ENCODE measurements around the gene IMPDH1. TPM values are rescaled to one million over a fixed set of nuclear protein-coding genes. Genes with fewer than 3 reads are reported as not detected.
A peak's percentile ranks its signal among the peaks of the same experiment; 100 is the strongest.

The IMPDH1 gene
- total and polyA plus RNA-seq, 9 of the 15 experiments (the other 6 are each of a cell fraction or from before 2014, with no cell fraction given): 0.80 to 118 (median 64.3) TPM

- TF ChIP-seq PBX2 (CRISPR knock-in tag; IDR thresholded peaks at IDR 0.05; ENCODE audit: low read depth) (no peak), PBX2 (tag; conservative IDR thresholded peaks at IDR 0.05; ENCODE audit: low read depth) (no peak), MBD1 (CRISPR knock-in tag; IDR thresholded peaks at IDR 0.05) (no peak)
These were observed 20.0 kb downstream of the IMPDH1 start (continued) for GRCh38 chr7:128389618-128390329.

- intact Hi-C loops (cut with micrococcal nuclease): loop anchor here (10.0 kb wide), 1 partner anchor 154 kb away; no protein-coding TSS in a partner anchor
- ATAC-seq (peak; percentile 45), DNase-seq (ENCODE audit: extremely low read depth in 1 of 4, low spot score in 3 of 4) (peak in 2 of 4 experiments; percentile 41 to 45), FAIRE-seq (no peak)
- Histone ChIP-seq H3K79me2 (ENCODE audit: control insufficient read depth, insufficient read depth, low read length) (no peaks in the 10 kb centered on the region), H4K20me1 (replicated peaks; ENCODE audit: control insufficient read depth, insufficient read depth, low read length) (0 out of 2 replicates have a peak, but pooled peaks cover 19% of the 10 kb centered on the region), H3K9me3 (replicated peaks; ENCODE audit: control insufficient read depth, insufficient read depth, low read depth, low read length) (no peaks in the 10 kb centered on the region), H3K4me1 (replicated peaks in 1 of 2; ENCODE audit: control insufficient read depth in 2 of 2, insufficient read depth in 2 of 2, low read length in 2 of 2) (peaks cover 0 to 15% of the 10 kb centered on the region in 2 experiments; a peak in 3 of 5 replicates), H3K4me3 (no peak overlapping the region), H3K27me3 (ENCODE audit: control insufficient read depth in 2 of 2, insufficient read depth in 2 of 2, low read length in 2 of 2) (no peaks in the 10 kb centered on the region), H3K9me1 (ENCODE audit: control insufficient read depth, insufficient read depth, low read length) (peaks cover 3% of the 10 kb centered on the region), H3K9ac (ENCODE audit: insufficient read depth in 1 of 2, low read depth in 2 of 2, low read length in 2 of 2) (peak overlapping the region in 1 of 2 experiments; percentile 56; a peak in 2 of 4 replicates), H3K27ac (ENCODE audit: extremely low read depth, low read depth, low read length) (no peak overlapping the region), H3K36me3 (ENCODE audit: control insufficient read depth, insufficient read depth, low read length) (peaks cover 18% of the 10 kb centered on the region; the same call in 1 of the 3 replicates), H2AFZ (ENCODE audit: low read depth, low read length) (no peak overlapping the region), H3K4me2 (ENCODE audit: insufficient read depth, low read length) (no peak overlapping the region)
- BruUV-seq (replicated peaks): no TSS peak
- POLR2A ChIA-PET: interaction anchor here (0.6 to 2.3 kb wide), 9 partner anchors 9 to 1223 kb away, joined by 3 to 13 read pairs (median 4); no protein-coding TSS in a partner anchor
- CTCF ChIA-PET (ENCODE audit: low intra/inter-chr PET ratio): interaction anchor here (3.9 kb wide), 1 partner anchor 42 kb away, joined by 81 read pairs; no protein-coding TSS in a partner anchor
- in situ Hi-C loops (cut with MboI): no loop called here
- WGBS (ENCODE audit: insufficient coverage, low coverage, missing lambda C conversion rate): 14% methylated on average over 2 of the region's 2 CpGs
- peak; percentile 91 for TF ChIP-seq CTCFL (IDR thresholded peaks at IDR 0.05; ENCODE audit: borderline replicate concordance, insufficient read depth, low read depth, low read length, poor library complexity, severe bottlenecking)
- TF ChIP-seq ZBTB7A (IDR thresholded peaks at IDR 0.05; ENCODE audit: borderline replicate concordance, control insufficient read depth, low read depth, low read length): peak; percentile 61; the same call in 1 of the 2 replicates
- peak; percentile 16 to 33 (median 32); a peak in 4 of 6 replicates for TF ChIP-seq CTCF (IDR thresholded peaks at IDR 0.05 in 2 of 3, conservative IDR thresholded peaks at IDR 0.05 in 1 of 3; ENCODE audit: insufficient read depth in 2 of 3, low read depth in 1 of 3, low read length in 3 of 3)
- no peak for TF ChIP-seq MEIS2 (IDR thresholded peaks at IDR 0.05; ENCODE audit: partially characterized antibody)
- TF ChIP-seq ZNF668 (CRISPR knock-in tag; IDR thresholded peaks at IDR 0.05): no peak
- TF ChIP-seq CSDE1 (IDR thresholded peaks at IDR 0.05): no peak
These were observed 20.6 kb downstream of the IMPDH1 start for GRCh38 chr7:128389085-128389617.
